ENCODE data around the gene ZNF837.
A peak's percentile ranks its signal among the peaks of the same experiment; 100 is the strongest.

ZNF837 gene

DNA sequence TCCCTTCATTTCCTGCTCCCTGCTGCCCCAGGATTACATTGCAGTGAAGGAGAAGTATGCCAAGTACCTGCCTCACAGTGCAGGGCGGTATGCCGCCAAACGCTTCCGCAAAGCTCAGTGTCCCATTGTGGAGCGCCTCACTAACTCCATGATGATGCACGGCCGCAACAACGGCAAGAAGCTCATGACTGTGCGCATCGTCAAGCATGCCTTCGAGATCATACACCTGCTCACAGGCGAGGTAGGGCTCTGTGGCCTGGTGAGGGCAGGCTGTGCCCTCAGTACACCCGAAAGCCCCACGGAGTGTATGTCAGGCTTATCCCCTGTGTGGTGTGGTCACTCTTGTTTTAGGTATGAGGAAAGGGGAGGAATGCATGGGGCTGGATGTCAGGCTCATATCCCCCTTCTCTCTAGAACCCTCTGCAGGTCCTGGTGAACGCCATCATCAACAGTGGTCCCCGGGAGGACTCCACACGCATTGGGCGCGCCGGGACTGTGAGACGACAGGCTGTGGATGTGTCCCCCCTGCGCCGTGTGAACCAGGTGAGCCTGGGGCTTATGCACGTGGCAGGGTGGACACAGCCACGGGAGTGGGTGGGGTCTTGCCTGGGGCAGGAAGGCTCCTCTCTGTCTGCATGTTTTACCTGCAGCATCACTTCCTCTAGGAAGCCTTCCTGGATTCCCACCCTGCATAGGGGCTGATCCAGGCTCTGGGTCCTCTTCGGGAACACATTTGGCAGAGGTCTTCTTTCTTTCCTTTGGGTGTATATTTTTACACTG, 12.3 kb upstream of the ZNF837 start:
- TF ChIP-seq, protein P1, sequence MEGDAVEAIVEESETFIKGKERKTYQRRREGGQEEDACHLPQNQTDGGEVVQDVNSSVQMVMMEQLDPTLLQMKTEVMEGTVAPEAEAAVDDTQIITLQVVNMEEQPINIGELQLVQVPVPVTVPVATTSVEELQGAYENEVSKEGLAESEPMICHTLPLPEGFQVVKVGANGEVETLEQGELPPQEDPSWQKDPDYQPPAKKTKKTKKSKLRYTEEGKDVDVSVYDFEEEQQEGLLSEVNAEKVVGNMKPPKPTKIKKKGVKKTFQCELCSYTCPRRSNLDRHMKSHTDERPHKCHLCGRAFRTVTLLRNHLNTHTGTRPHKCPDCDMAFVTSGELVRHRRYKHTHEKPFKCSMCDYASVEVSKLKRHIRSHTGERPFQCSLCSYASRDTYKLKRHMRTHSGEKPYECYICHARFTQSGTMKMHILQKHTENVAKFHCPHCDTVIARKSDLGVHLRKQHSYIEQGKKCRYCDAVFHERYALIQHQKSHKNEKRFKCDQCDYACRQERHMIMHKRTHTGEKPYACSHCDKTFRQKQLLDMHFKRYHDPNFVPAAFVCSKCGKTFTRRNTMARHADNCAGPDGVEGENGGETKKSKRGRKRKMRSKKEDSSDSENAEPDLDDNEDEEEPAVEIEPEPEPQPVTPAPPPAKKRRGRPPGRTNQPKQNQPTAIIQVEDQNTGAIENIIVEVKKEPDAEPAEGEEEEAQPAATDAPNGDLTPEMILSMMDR (IDR thresholded peaks at IDR 0.05; ENCODE audit: poor library complexity, severe bottlenecking) = no peak
- ATAC-seq (ENCODE audit: low read depth) (no peak), DNase-seq (ENCODE audit: low spot score) (peak; percentile 54)
- H3K27ac ChIP-seq (ENCODE audit: poor library complexity, severe bottlenecking) = peak overlapping the region; percentile 64
- H3K4me1 ChIP-seq (ENCODE audit: insufficient read depth, poor library complexity, severe bottlenecking) = peaks cover 17% of the 10 kb centered on the region
- H3K9me3 ChIP-seq (ENCODE audit: severe bottlenecking) = no peaks in the 10 kb centered on the region
- peaks cover 66% of the 10 kb centered on the region for H3K36me3 ChIP-seq (ENCODE audit: low read depth)
- H3K27me3 ChIP-seq (ENCODE audit: insufficient read depth, poor library complexity, severe bottlenecking) = no peaks in the 10 kb centered on the region
- H3K4me3 ChIP-seq (ENCODE audit: severe bottlenecking) = no peak overlapping the region

DNA sequence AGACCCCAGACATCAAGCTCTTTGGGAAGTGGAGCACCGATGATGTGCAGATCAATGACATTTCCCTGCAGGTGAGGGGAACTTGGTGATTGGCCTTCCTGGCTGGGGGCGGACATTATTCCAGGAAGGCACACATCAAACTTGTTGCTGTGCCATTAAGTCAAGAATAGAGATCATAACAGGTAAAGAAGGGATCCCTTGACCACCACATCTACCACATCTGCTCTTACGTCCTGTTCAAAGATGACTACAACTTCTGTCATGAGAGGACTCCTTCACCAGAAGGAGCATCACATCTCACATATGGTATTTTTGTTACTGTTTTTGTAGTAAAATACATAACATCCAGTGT, 7.3 kb upstream of the ZNF837 start:
- H3K36me3 ChIP-seq (ENCODE audit: low read depth) = peaks cover 58% of the 10 kb centered on the region
- TF ChIP-seq, protein P1 (IDR thresholded peaks at IDR 0.05; ENCODE audit: poor library complexity, severe bottlenecking) = no peak
- no peaks in the 10 kb centered on the region for H3K27me3 ChIP-seq (ENCODE audit: insufficient read depth, poor library complexity, severe bottlenecking)
- H3K4me3 ChIP-seq (ENCODE audit: severe bottlenecking) = peak overlapping the region; percentile 62
- H3K9me3 ChIP-seq (ENCODE audit: severe bottlenecking) = no peaks in the 10 kb centered on the region
- H3K27ac ChIP-seq (ENCODE audit: poor library complexity, severe bottlenecking) = peak overlapping the region; percentile 88
- ATAC-seq (ENCODE audit: low read depth) = no peak
- DNase-seq (ENCODE audit: low spot score) = no peak
- peaks cover 9% of the 10 kb centered on the region for H3K4me1 ChIP-seq (ENCODE audit: insufficient read depth, poor library complexity, severe bottlenecking)

DNA sequence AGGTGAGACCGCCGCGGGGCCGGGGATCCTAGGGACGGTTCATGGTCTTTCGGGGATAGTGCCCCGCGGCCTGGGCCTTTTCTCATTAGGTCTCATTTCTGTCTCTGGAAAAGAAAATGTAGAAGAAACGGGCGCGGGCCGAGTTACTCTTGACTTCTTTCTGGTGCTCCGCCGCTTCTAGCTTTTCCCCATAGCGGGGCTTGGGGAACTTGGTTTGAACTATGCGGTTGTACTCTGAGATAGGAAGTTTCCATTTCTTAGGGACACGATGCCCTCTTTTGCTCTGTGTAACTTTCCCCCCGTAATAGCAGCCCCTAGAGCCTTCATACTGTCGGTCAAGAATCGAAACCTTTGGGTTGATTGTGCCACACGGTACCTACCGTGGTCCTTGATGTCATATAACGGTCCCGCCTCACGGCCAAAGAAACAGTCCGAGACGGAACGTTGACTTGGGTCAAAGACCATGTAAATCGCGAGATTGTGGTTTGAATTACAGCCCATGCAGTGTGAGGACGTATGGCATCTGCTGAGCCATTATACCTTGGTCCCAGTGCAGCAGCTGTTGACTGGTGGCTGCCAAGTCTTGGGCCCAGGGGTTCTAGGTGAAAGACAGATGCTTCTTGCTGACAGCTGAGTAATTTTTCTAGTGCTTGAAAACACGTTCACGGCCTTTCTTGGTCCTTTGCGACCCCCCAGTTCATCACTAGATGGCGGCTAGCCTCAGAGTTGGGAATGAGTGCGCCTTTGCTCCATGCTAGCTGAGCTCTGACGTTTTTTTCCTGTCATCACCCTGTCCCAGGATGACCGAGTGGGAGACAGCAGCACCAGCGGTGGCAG, 6.7 kb upstream of the ZNF837 start:
- ATAC-seq (ENCODE audit: low read depth) (no peak; the same call in 2 of the 3 replicates), DNase-seq (ENCODE audit: low spot score) (peak; percentile 14)
- Histone ChIP-seq H3K36me3 (ENCODE audit: low read depth) (peaks cover 52% of the 10 kb centered on the region), H3K4me1 (ENCODE audit: insufficient read depth, poor library complexity, severe bottlenecking) (peaks cover 9% of the 10 kb centered on the region), H3K27me3 (ENCODE audit: insufficient read depth, poor library complexity, severe bottlenecking) (no peaks in the 10 kb centered on the region), H3K4me3 (ENCODE audit: severe bottlenecking) (peak overlapping the region; percentile 62), H3K9me3 (ENCODE audit: severe bottlenecking) (no peaks in the 10 kb centered on the region), H3K27ac (ENCODE audit: poor library complexity, severe bottlenecking) (peak overlapping the region; percentile 88)
- TF ChIP-seq, protein P1 (IDR thresholded peaks at IDR 0.05; ENCODE audit: poor library complexity, severe bottlenecking) = no peak

DNA sequence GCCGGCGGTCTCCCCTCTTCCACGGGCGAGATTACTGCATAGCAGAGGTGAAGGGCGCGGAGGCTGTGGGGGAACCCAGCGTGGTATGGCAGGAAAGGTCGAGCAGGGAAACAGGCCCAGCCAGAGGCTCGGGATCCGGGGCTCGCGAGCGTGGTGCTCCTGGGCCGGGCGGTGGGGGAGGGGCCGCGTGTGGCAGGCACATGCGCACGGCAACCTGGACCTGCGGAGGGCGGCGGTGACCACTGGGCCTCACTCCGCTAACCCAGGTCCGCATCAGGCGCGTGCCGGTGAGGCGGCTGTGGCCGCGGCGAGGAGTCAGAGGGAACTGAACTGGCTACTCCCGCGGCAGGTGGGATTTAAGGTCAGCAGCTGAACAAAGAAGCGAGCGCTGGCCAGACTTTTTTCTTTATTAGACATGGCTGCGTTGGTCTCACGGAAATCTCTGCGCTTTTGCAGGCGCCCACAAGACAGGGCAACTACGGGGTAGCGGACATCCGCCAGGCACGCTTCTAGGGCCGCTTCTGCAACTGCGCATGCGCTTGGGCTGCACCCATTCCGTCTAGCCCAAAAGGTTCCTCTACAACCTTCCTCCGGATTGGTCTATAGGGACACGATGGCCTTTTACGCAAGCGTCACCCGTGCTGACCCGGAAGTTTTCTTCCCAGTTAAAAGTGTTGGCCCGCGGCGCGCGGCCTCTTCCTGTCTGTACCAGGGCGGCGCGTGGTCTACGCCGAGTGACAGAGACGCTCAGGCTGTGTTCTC, 5.9 kb upstream of the ZNF837 start, which contains the start of gene RPS5:
Gene RPS5 (plus strand): TSS at position 694 of the 762 bp plus-strand sequence. CDS start 869 bp downstream, outside the sequence.
- H3K36me3 ChIP-seq (ENCODE audit: low read depth) = peaks cover 44% of the 10 kb centered on the region
- H3K27ac ChIP-seq (ENCODE audit: poor library complexity, severe bottlenecking) = peak within 1 kb of the TSS; percentile 88
- peak; percentile 94 for DNase-seq (ENCODE audit: low spot score)
- no peaks in the 10 kb centered on the region for H3K27me3 ChIP-seq (ENCODE audit: insufficient read depth, poor library complexity, severe bottlenecking)
- no peaks in the 10 kb centered on the region for H3K9me3 ChIP-seq (ENCODE audit: severe bottlenecking)
- TF ChIP-seq, protein P1 (IDR thresholded peaks at IDR 0.05; ENCODE audit: poor library complexity, severe bottlenecking) = no peak
- peaks cover 9% of the 10 kb centered on the region for H3K4me1 ChIP-seq (ENCODE audit: insufficient read depth, poor library complexity, severe bottlenecking)
- peak within 1 kb of the TSS; percentile 62 for H3K4me3 ChIP-seq (ENCODE audit: severe bottlenecking)
- ATAC-seq (ENCODE audit: low read depth) = peak; percentile 85

Data from RWPE2 (cell line).